Measurements from ENCODE around the gene USP6NL. TPM values are rescaled to one million over a fixed set of nuclear protein-coding genes. Genes with fewer than 3 reads are reported as not detected.
A peak's percentile ranks its signal among the peaks of the same experiment; 100 is the strongest.

USP6NL gene
- total RNA-seq, 3 donors from 2014 or later: 14.6 to 20.0 (median 19.8) TPM

DNA sequence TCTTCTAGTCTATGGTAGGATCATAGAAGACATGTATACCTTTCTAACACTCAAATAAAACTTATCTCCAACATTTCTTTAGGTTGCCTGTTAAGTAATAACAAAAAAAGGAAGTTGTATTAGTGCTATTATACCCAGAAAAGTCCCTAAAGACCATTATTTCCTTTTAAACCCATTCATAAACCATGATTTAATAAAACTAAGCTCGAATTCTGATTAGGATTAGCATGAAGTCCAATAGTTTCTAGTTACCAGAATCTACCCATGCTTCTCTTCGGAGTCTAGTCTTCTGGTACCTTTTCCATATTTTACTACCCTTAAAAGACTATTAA, 62.7 kb downstream of the USP6NL start:
- DNase-seq (no peak), ATAC-seq (no peak)
- H3K4me3 ChIP-seq: no peak overlapping the region
- intact Hi-C loops (cut with DNase I, micrococcal nuclease): no loop called here
- H3K36me3 ChIP-seq (ENCODE audit: low read depth): no peaks in the 10 kb centered on the region
- TF ChIP-seq CTCF (IDR thresholded peaks at IDR 0.05): no peak
- H3K9me3 ChIP-seq: no peaks in the 10 kb centered on the region
- peaks cover 8% of the 10 kb centered on the region for H3K4me1 ChIP-seq (ENCODE audit: low read depth)

- intact Hi-C loops (cut with DNase I, micrococcal nuclease): no loop called here
- H3K4me3 ChIP-seq: no peak overlapping the region
- peaks cover 8% of the 10 kb centered on the region for H3K4me1 ChIP-seq (ENCODE audit: low read depth)
- no peak for TF ChIP-seq CTCF (IDR thresholded peaks at IDR 0.05)
- H3K36me3 ChIP-seq (ENCODE audit: low read depth): no peaks in the 10 kb centered on the region
- DNase-seq: no peak
- no peak for ATAC-seq
- no peaks in the 10 kb centered on the region for H3K9me3 ChIP-seq
Measured at GRCh38 chr10:11548065-11548767, 63.2 kb downstream of the USP6NL start.

- DNase-seq (no peak), ATAC-seq (no peak)
- Histone ChIP-seq H3K9me3 (no peaks in the 10 kb centered on the region), H3K4me1 (ENCODE audit: low read depth) (no peaks in the 10 kb centered on the region), H3K36me3 (ENCODE audit: low read depth) (no peaks in the 10 kb centered on the region), H3K4me3 (no peak overlapping the region)
- intact Hi-C loops (cut with DNase I, micrococcal nuclease): no loop called here
- no peak for TF ChIP-seq CTCF (IDR thresholded peaks at IDR 0.05)
Measured at GRCh38 chr10:11546581-11546980, 64.9 kb downstream of the USP6NL start.

GRCh38 chr10:11541296-11541695, 70.2 kb downstream of the USP6NL start:
- no peak overlapping the region for H3K4me3 ChIP-seq
- no peaks in the 10 kb centered on the region for H3K9me3 ChIP-seq
- ATAC-seq: no peak
- no peaks in the 10 kb centered on the region for H3K36me3 ChIP-seq (ENCODE audit: low read depth)
- DNase-seq: no peak
- H3K4me1 ChIP-seq (ENCODE audit: low read depth): no peaks in the 10 kb centered on the region
- no peak for TF ChIP-seq CTCF (IDR thresholded peaks at IDR 0.05)
- intact Hi-C loops (cut with DNase I, micrococcal nuclease): no loop called here

GRCh38 chr10:11539191-11539868, 72.1 kb downstream of the USP6NL start:
- H3K4me3 ChIP-seq: no peak overlapping the region
- no peak for TF ChIP-seq CTCF (IDR thresholded peaks at IDR 0.05)
- H3K4me1 ChIP-seq (ENCODE audit: low read depth): no peaks in the 10 kb centered on the region
- no peaks in the 10 kb centered on the region for H3K9me3 ChIP-seq
- intact Hi-C loops (cut with DNase I, micrococcal nuclease): no loop called here
- ATAC-seq (peak; percentile 60), DNase-seq (no peak)
- H3K36me3 ChIP-seq (ENCODE audit: low read depth): no peaks in the 10 kb centered on the region

Data from mucosa of descending colon (tissue), 3 donors.